Body of pancreas (tissue), 4 donors: ENCODE measurements around the gene SCP2. TPM values are rescaled to one million over a fixed set of nuclear protein-coding genes. Genes with fewer than 3 reads are reported as not detected.
"Not testable (repeated sequence)": the region's sequence is repeated elsewhere in the genome, so short reads cannot be mapped to it uniquely, and the experiment has no call there.

ENCODE experiments used
- ATAC-seq: fragments of 150-250 bp; one replicate; pipeline ENCODE4 v1.9.1; 2016
- DNase-seq, 4 donors: peaks; one replicate each; pipeline ENCODE4 v3.0.0-alpha.2; 2019
- H3K27ac ChIP-seq, 4 donors: fragments of 200-600 bp; sonication (generic); 1 replicate in 3 of 4; 2 replicates in 1 of 4; pipeline versions ENCODE4 v1.5.1 to v1.6.1; 2016 to 2019; ENCODE audit warnings: mild to moderate bottlenecking in 1 of 4, mixed read lengths in 1 of 4, moderate library complexity in 1 of 4
- H3K27me3 ChIP-seq, 2 donors: fragments of 200-600 bp; sonication (generic); one replicate each; pipeline ENCODE4 v1.6.0; 2016; ENCODE audit warnings: mild to moderate bottlenecking in 1 of 2
- H3K36me3 ChIP-seq, 2 donors: fragments of 200-600 bp; sonication (generic); replicated peaks in 1 of 2; 2 replicates each; pipeline ENCODE4 v1.5.1; 2016; ENCODE audit warnings: low read depth in 2 of 2; ENCODE audit not compliant: insufficient read depth in 1 of 2
- H3K4me1 ChIP-seq: fragments of 200-600 bp; sonication (generic); one replicate; pipeline ENCODE4 v1.6.0; 2016
- H3K4me3 ChIP-seq, 2 donors: fragments of 200-600 bp; sonication (generic); 1 replicate in 1 of 2; 2 replicates in 1 of 2; pipeline ENCODE4 v1.5.1; 2016 to 2019
- H3K9me3 ChIP-seq, 3 donors: fragments of 200-600 bp; sonication (generic); 1 replicate in 2 of 3; 2 replicates in 1 of 3; pipeline ENCODE4 v1.5.1; 2016
- POLR2A ChIP-seq, 3 donors: fragments of 450-650 bp; IDR thresholded peaks; one replicate each; pipeline ENCODE4 v1.6.1; 2016; ENCODE audit warnings: antibody characterized with exemption in 3 of 3, mild to moderate bottlenecking in 2 of 3
- WGBS, 2 donors: methylation state at CpG; one replicate each; pipeline ENCODE4 v1.1.5; 2017; 5-methylcytosine and 5-hydroxymethylcytosine counted together
- intact Hi-C: fragments of 100-400 bp; cut with DNase I; formaldehyde crosslinking; loops from one replicate; pipeline ENCODE4 v1.15.1; 2023
- total RNA-seq, 2 donors: library from RNA; depleted of rRNA; stranded (reverse); fragments of >200 nt; gene quantifications; one replicate each; pipeline ENCODE4 v1.1.0, GENCODE V29; 2016
- TF ChIP-seq, protein P1 (sequence below), 7 experiments: fragments of 450-650 bp in 4 of 7; fragments of 200-600 bp in 3 of 7; sonication (generic) in 3 of 7; IDR thresholded peaks; one replicate each; pipeline ENCODE4 v1.5.1; 2016 to 2019; ENCODE audit warnings: antibody characterized with exemption in 7 of 7

Gene SCP2
- total RNA-seq, 2 donors from 2014 or later, result 87.4 to 90.3 TPM

GRCh38 chr1:52994656-52995055 lies 67.6 kb downstream of the SCP2 start:
- Histone ChIP-seq H3K9me3 (no peaks in the 10 kb centered on the region), H3K27me3 (no peaks in the 10 kb centered on the region), H3K27ac (no peak overlapping the region), H3K36me3 (peaks cover 0 to 3% of the 10 kb centered on the region in 2 donors), H3K4me3 (no peak overlapping the region), H3K4me1 (no peaks in the 10 kb centered on the region)
- TF ChIP-seq, protein P1, sequence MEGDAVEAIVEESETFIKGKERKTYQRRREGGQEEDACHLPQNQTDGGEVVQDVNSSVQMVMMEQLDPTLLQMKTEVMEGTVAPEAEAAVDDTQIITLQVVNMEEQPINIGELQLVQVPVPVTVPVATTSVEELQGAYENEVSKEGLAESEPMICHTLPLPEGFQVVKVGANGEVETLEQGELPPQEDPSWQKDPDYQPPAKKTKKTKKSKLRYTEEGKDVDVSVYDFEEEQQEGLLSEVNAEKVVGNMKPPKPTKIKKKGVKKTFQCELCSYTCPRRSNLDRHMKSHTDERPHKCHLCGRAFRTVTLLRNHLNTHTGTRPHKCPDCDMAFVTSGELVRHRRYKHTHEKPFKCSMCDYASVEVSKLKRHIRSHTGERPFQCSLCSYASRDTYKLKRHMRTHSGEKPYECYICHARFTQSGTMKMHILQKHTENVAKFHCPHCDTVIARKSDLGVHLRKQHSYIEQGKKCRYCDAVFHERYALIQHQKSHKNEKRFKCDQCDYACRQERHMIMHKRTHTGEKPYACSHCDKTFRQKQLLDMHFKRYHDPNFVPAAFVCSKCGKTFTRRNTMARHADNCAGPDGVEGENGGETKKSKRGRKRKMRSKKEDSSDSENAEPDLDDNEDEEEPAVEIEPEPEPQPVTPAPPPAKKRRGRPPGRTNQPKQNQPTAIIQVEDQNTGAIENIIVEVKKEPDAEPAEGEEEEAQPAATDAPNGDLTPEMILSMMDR (IDR thresholded peaks at IDR 0.05), result no peak
- no peak for TF ChIP-seq POLR2A (IDR thresholded peaks at IDR 0.05)
- ATAC-seq, result no peak
- intact Hi-C loops, result no loop called here
- 91 to 93% methylated on average over 6 of the region's 6 CpGs for WGBS, 2 donors
- DNase-seq, result no peak

- intact Hi-C loops, result no loop called here
- no peak for ATAC-seq
- no peaks in the 10 kb centered on the region for H3K9me3 ChIP-seq
Observed at GRCh38 chr1:52996653-52997052, 69.6 kb downstream of the SCP2 start.

DNA sequence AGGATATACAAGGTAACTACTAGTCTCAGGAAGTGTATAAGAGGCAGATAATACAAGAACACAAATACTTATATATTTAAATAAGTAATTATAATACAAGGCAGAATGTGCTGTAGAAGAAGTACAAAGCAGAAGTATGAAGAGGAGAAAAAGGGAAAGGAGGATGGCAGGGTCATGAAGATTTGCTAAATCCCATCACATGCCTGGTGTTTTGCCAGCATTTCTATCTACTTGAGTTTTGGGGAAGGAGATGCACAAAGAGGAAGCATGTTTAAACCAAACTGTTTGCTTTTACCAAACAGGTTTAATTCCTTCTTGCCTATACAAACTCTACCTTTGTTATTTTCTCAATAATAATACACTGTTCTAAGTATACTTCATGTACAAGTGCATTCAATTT lies 74.1 kb downstream of the SCP2 start:
- intact Hi-C loops, result no loop called here
- ATAC-seq, result no peak
- no peaks in the 10 kb centered on the region for H3K4me1 ChIP-seq

More at GRCh38 chr1:52996653-52997052, 69.6 kb downstream of the SCP2 start:
- Histone ChIP-seq H3K36me3 (peaks cover 0 to 3% of the 10 kb centered on the region in 2 donors), H3K27me3 (no peaks in the 10 kb centered on the region), H3K4me1 (no peaks in the 10 kb centered on the region), H3K4me3 (no peak overlapping the region), H3K27ac (no peak overlapping the region)
- TF ChIP-seq, protein P1 (IDR thresholded peaks at IDR 0.05), result no peak
- no peak for TF ChIP-seq POLR2A (IDR thresholded peaks at IDR 0.05)
- DNase-seq, result no peak

GRCh38 chr1:53006612-53007011 lies 79.5 kb downstream of the SCP2 start:
- WGBS, 2 donors, result 69 to 100% methylated on average over 1 to 2 of the region's 2 CpGs
- H3K4me1 ChIP-seq, H3K4me3 ChIP-seq, intact Hi-C loops, DNase-seq, H3K27ac ChIP-seq, H3K27me3 ChIP-seq, ATAC-seq, H3K9me3 ChIP-seq, H3K36me3 ChIP-seq: not testable (repeated sequence)

More for the DNA sequence above, 74.1 kb downstream of the SCP2 start:
- peak in 1 of 4 donors; percentile 14 for DNase-seq
- TF ChIP-seq, protein P1 (IDR thresholded peaks at IDR 0.05), result no peak
- Histone ChIP-seq H3K9me3 (no peaks in the 10 kb centered on the region), H3K4me3 (no peak overlapping the region), H3K27me3 (no peaks in the 10 kb centered on the region), H3K27ac (no peak overlapping the region), H3K36me3 (no peaks in the 10 kb centered on the region)

- H3K9me3 ChIP-seq, ATAC-seq, H3K36me3 ChIP-seq, H3K4me3 ChIP-seq, H3K27me3 ChIP-seq, H3K4me1 ChIP-seq, DNase-seq, H3K27ac ChIP-seq: not testable (repeated sequence)
- 88 to 94% methylated on average over 4 of the region's 4 CpGs for WGBS, 2 donors
- intact Hi-C loops, result loop anchor here (10.0 kb wide), 1 partner anchor 175 kb away; no protein-coding TSS in a partner anchor
Observed at GRCh38 chr1:53010247-53010646, 83.2 kb downstream of the SCP2 start.

DNA sequence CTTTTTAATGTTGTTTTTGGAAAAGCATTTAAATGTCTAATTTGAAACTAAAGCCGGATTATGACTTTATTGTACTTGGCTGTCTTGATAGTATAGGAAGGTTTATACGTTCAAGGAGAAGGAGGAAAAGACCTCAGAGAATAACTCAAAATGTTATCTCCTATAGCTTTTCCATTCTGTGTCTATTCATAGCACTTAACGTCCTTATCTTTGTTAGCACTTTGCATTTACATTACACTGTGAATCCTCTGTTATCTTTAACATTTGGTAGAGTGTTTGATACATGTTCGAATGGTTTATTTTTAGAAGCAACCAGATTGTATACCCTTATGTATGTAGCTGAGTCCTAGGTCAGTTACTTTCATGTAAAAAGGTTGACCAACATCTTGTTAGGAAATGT lies 84.1 kb downstream of the SCP2 start:
- H3K27me3 ChIP-seq, result no peaks in the 10 kb centered on the region
- H3K4me3 ChIP-seq, result no peak overlapping the region
- no peaks in the 10 kb centered on the region for H3K9me3 ChIP-seq
- H3K4me1 ChIP-seq, result peaks cover 10% of the 10 kb centered on the region
- WGBS, 2 donors, result 30 to 41% methylated on average over 4 of the region's 4 CpGs
- no peak for TF ChIP-seq POLR2A (IDR thresholded peaks at IDR 0.05)
- TF ChIP-seq, protein P1 (IDR thresholded peaks at IDR 0.05), result no peak
- ATAC-seq (no peak), DNase-seq (no peak)
- intact Hi-C loops, result loop anchor here (10.0 kb wide), 1 partner anchor 174 kb away; no protein-coding TSS in a partner anchor
- H3K27ac ChIP-seq, result no peak overlapping the region
- H3K36me3 ChIP-seq, result no peaks in the 10 kb centered on the region
